ENCODE results near the gene STARD7.

STARD7 gene

GRCh38 chr2:96197546-96198255 lies 10.9 kb downstream of the STARD7 start:
- Histone ChIP-seq H3K4me1 (peaks cover 3% of the 10 kb centered on the region), H3K27ac (no peak overlapping the region), H3K9me3 (ENCODE audit: control insufficient read depth, low read length) (no peaks in the 10 kb centered on the region), H3K4me2 (ENCODE audit: low read length) (no peak overlapping the region), H3K27me3 (ENCODE audit: control insufficient read depth, insufficient read depth, low read length) (no peaks in the 10 kb centered on the region), H3K79me2 (peaks cover 39% of the 10 kb centered on the region), H2AFZ (no peak overlapping the region), H3K36me3 (ENCODE audit: control insufficient read depth, insufficient read depth, low read length) (no peaks in the 10 kb centered on the region), H3K4me3 (ENCODE audit: low read depth, low read length) (no peak overlapping the region), H3K9ac (no peak overlapping the region)
- TF ChIP-seq, protein P1, sequence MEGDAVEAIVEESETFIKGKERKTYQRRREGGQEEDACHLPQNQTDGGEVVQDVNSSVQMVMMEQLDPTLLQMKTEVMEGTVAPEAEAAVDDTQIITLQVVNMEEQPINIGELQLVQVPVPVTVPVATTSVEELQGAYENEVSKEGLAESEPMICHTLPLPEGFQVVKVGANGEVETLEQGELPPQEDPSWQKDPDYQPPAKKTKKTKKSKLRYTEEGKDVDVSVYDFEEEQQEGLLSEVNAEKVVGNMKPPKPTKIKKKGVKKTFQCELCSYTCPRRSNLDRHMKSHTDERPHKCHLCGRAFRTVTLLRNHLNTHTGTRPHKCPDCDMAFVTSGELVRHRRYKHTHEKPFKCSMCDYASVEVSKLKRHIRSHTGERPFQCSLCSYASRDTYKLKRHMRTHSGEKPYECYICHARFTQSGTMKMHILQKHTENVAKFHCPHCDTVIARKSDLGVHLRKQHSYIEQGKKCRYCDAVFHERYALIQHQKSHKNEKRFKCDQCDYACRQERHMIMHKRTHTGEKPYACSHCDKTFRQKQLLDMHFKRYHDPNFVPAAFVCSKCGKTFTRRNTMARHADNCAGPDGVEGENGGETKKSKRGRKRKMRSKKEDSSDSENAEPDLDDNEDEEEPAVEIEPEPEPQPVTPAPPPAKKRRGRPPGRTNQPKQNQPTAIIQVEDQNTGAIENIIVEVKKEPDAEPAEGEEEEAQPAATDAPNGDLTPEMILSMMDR (IDR thresholded peaks at IDR 0.05): no peak

DNA sequence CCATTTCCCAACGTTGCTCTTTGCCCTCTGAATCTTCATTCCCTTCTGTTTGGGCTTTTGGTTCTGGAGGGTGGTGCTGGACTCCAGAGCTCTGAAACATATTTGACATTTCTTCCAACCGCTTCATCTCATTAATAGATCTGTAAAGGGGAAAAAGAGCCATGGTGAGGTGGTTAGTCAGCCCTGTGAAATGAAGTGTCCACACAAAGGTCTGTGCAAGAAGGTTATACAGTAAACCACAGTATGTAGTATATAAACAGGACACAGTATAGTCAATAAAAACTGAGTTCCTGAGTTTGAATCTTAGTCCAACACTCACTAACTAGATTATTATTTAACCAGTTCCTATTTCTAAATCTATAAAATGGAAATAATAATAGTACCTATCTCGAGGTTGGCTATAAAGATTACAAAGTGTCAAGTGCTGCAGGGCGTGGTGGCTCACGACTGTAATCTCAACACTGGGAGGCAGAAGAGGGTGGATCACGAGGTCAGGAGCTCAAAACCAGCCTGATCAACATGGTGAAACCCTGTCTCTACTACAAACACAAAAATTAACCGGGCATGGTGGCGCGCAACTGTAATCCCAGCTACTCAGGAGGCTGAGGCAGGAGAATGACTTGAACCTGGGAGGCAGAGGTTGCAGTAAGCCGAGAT lies 13.1 kb downstream of the STARD7 start:
- peaks cover 31% of the 10 kb centered on the region for H3K79me2 ChIP-seq
- no peak overlapping the region for H2AFZ ChIP-seq
- no peaks in the 10 kb centered on the region for H3K27me3 ChIP-seq (ENCODE audit: control insufficient read depth, insufficient read depth, low read length)
- TF ChIP-seq, protein P1 (IDR thresholded peaks at IDR 0.05): no peak
- no peak overlapping the region for H3K9ac ChIP-seq
- no peak overlapping the region for H3K27ac ChIP-seq
- no peaks in the 10 kb centered on the region for H3K9me3 ChIP-seq (ENCODE audit: control insufficient read depth, low read length)
- H3K36me3 ChIP-seq (ENCODE audit: control insufficient read depth, insufficient read depth, low read length): no peaks in the 10 kb centered on the region
- H3K4me1 ChIP-seq: no peaks in the 10 kb centered on the region
- no peak overlapping the region for H3K4me2 ChIP-seq (ENCODE audit: low read length)
- no peak overlapping the region for H3K4me3 ChIP-seq (ENCODE audit: low read depth, low read length)

GRCh38 chr2:96191937-96192670 lies 16.5 kb downstream of the STARD7 start:
- Histone ChIP-seq H2AFZ (no peak overlapping the region), H3K27ac (no peak overlapping the region), H3K9me3 (ENCODE audit: control insufficient read depth, low read length) (no peaks in the 10 kb centered on the region), H3K4me2 (ENCODE audit: low read length) (no peak overlapping the region), H3K36me3 (ENCODE audit: control insufficient read depth, insufficient read depth, low read length) (no peaks in the 10 kb centered on the region), H3K4me3 (ENCODE audit: low read depth, low read length) (no peak overlapping the region), H3K4me1 (peaks cover 6% of the 10 kb centered on the region), H3K9ac (no peak overlapping the region), H3K27me3 (ENCODE audit: control insufficient read depth, insufficient read depth, low read length) (no peaks in the 10 kb centered on the region), H3K79me2 (peaks cover 18% of the 10 kb centered on the region)
- TF ChIP-seq, protein P1 (IDR thresholded peaks at IDR 0.05): no peak

- no peak overlapping the region for H3K4me2 ChIP-seq (ENCODE audit: low read length)
- TF ChIP-seq, protein P1 (IDR thresholded peaks at IDR 0.05): no peak
- no peak overlapping the region for H3K9ac ChIP-seq
- H3K27ac ChIP-seq: no peak overlapping the region
- H3K79me2 ChIP-seq: peaks cover 5% of the 10 kb centered on the region
- no peaks in the 10 kb centered on the region for H3K27me3 ChIP-seq (ENCODE audit: control insufficient read depth, insufficient read depth, low read length)
- no peak overlapping the region for H3K4me3 ChIP-seq (ENCODE audit: low read depth, low read length)
- no peaks in the 10 kb centered on the region for H3K36me3 ChIP-seq (ENCODE audit: control insufficient read depth, insufficient read depth, low read length)
- H3K4me1 ChIP-seq: peaks cover 11% of the 10 kb centered on the region
- no peaks in the 10 kb centered on the region for H3K9me3 ChIP-seq (ENCODE audit: control insufficient read depth, low read length)
- H2AFZ ChIP-seq: no peak overlapping the region
These were observed 19.7 kb downstream of the STARD7 start for GRCh38 chr2:96188821-96189526.

Data from parathyroid adenoma (tissue), 2 donors.